Dermis blood vessel endothelial cell (primary cell): Measurements from ENCODE around the gene RANBP9. TPM values are rescaled to one million over a fixed set of nuclear protein-coding genes. Genes with fewer than 3 reads are reported as not detected.

Experiments used
- DNase-seq: peaks from one replicate; pipeline ENCODE4 v3.0.0; 2010
- total RNA-seq: library from RNA; depleted of rRNA; stranded (reverse); fragments of >200 nt; gene quantifications from 2 replicates; pipeline ENCODE4 v1.2.3, GENCODE V29; 2014

RANBP9 gene
- total RNA-seq, 1 donor from 2014 or later, result 23.3 TPM

DNA sequence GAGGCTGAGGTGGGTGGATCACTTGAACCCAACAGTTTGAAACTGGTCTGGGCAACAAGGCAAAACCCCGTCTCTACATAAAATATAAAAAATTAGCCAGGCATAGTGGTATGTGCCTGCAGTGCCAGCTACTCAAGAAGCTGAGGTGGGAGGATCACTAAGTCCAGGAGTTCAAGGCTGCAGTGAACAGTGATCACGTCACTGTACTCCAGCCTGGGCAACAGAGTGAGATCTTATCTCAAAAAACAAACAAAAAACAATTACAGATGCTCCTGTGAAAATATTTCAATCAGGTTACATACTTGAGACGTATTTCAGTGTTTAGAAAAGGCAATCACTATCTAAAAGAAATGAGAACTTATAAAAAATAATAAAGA lies 33.8 kb downstream of the RANBP9 start:
- DNase-seq, result peak; percentile 32

DNA sequence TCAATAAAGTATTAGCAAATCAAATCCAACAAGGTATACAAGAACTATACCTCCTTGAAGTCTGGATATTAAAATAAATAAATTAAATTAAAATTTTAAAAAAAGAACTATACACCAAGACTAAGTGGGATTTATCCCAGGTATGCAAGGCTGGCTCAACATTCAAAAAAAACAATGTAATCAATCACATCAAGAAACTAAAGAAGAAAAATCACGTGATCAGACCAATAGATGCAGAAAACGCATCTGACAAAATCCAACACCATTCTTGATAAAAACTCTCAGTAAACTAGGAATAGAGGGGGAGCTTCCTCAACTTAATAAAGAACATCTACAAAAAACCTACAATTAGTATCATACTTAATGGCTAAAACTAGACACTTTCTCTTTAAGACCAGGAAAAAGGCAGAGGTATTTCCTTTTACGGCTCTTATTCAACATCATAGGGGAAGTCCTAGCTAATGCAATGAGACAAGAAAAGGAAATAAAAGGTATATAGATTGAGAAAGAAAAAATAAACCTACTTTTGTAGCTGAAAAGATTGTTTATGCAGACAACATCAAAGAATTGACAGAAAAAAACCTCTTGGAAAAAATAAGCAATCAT lies 35.0 kb downstream of the RANBP9 start:
- DNase-seq, result no peak

DNA sequence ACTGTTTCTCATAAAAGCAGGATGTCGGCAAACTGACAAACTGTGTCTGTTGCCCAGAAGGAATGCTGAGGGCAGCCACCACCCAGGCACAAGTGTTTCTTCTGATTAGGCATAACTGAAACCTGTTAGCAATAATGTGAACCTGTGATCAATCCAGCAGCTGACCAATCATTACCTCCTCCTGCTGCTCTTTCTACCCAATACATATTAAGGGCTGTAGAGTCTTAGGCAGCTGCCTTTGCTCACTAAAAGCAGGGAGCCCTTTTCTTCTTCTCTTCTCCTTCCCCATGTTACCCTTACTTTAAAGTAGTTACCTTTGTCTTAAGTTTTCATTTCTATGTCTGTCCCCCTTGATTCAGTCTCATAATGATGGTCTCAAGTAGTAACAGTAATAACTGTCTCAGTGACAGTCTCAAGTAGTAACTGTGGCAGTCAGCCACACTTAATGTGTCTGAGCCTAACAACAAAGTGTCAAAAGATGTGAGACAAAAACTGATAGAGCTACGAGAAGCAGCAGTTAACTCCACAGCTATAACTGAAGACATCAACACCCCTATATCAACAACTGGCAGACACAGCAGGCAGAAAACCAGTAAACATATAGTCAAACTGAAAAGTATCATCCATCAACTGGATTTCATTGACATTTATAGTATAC lies 37.0 kb downstream of the RANBP9 start:
- no peak for DNase-seq

DNA sequence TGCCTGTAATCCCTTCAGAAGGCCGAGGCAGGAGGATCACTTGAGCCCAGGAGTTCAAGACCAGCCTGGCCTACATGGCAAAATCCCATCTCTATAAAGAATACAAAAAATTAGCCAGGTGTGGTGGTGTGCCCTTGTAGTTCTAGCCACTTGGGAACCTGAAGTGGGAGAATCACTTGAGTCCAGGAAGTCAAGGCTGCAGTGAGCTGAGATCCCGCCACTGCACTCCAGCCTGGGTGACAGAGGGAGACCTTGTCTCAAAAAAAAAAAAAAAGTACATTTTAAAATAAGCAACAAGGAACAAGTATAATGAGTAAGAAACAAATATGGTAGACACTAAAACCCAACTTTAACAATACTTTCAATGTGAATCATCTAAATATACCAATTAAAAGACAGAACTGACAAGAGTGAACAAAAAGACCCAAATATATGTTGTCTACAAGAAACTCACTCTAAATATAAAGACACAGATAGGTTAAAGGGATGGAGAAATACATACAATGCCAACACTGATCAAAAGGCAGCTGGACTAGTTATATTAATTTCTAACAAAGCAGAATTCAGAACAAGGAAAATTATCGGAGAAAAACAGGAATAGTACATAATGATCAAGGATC lies 37.7 kb downstream of the RANBP9 start:
- no peak for DNase-seq

DNA sequence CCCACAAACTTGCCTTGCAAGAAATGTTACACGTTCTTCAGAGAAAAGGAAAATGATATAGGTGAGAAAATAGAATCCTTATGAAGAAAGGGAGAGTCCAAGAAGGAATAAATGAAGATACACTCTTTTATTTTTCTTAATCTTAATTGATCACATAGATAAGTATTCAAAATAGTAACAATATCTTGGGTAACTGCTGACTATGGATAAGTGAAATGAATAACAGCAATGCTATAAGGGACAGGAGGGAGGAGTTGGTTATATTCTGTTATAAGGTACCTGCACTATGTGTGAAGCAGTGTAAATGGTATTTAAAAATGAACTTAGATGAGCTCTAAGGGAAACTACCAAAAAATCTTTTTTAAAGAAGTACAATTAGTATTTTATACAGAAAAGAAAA lies 38.3 kb downstream of the RANBP9 start:
- DNase-seq, result no peak

DNA sequence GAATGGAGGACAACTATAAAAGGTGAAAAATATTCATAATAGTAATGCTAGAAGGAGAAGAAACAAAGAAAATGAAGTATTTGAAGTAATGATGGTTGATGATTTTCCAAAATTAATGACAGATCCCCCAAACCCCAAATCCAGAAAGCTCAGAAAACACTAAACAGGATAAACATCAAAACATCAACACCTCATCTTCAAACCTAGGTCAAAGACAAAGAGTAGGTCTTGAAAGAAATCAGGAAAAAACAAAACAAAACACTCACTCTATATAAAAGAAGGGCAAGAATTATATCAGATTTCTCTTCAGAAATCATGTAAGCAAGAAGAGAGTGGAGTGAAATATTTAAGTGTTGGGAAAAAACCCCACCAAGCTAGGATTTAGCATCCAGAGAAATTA lies 38.7 kb downstream of the RANBP9 start:
- DNase-seq, result no peak

DNA sequence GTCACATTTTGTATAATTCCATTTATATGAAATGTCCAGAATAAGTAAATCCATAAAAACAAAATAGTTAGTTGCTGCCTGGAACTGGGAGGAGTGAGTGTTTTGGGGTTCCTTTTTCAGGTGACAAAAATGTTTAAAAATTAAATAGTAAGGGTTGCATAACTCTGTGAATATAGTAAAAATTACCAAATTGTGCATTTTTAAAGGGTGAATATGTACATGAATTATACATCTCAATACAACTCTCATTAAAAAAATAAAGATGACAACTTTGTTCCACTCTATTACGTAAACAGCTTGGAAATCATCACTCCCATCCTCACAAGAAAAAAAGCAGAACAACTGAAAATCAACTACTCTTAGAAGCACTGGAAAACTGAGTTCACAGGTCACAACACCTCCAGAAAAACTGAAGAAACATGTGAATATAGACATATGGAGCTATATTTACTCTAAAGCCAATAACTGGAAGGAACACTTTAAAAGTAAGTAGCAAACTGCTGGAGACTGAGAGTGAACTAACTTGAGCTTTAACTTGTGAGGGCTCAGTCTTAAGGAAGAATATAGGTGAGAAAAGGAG lies 40.0 kb downstream of the RANBP9 start:
- DNase-seq, result no peak

DNA sequence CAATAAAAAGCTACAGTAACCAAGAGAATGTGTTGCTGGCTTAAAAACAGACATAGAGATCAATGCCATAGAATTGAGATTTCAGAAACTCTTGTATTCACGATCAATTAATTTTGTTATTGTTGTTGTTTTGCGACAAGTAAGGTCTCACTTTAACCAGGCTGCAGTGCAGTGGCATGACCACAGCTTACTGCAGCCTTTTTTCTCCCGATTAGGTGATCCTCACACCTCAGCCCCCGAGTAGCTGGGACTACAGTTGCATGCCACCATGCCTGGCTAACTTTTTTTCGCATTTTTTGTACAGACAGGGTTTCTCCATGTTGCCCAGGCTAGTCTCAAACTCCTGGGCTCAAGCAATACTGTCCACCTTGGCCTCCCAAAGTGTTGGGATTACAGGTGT lies 42.2 kb downstream of the RANBP9 start:
- no peak for DNase-seq

DNA sequence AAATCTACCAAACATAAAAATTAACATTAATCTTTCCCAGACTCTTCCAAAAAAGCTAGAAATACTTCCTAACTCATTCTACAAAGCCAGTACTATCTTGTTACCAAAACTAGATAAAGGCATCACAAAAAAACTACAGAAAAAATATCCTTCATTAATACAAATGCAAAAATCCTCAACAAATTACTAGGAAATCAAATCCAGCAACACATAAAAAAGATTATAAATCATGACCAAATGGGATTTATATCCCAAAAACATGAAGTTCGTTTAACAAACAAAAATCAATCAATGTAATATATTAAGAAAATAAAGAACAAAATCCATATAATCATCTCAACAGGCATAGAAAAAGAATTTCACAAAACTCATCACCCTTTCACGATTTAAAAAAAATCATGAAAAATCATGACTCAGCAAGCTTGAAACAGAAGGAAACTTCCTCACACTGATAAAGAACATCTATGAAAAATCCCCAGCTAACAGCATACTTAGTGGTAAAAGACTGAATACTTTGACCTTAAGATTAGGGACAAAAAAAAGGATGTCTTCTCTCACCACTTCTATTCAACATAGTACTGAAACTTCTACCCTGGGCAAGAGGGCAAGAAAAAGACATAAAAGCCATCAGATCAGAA lies 43.2 kb downstream of the RANBP9 start:
- no peak for DNase-seq

DNA sequence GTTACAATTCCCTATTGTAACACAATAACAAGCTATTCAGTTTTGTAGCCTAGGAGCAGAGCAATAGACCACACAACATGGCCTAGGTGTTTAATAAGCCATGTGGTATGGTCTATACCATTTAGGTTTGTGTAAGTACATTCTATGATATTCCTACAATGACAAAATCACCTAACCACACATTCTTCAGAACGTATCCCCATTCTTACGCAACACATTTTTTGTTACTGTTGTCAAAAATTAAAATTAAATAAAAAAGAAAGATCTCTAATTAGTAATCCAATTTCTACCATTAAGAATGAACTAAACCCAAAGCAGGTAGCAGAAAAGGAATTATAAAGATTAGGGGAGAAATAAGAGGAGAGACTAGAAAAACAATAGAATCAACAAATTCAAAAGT lies 44.0 kb downstream of the RANBP9 start:
- no peak for DNase-seq

DNA sequence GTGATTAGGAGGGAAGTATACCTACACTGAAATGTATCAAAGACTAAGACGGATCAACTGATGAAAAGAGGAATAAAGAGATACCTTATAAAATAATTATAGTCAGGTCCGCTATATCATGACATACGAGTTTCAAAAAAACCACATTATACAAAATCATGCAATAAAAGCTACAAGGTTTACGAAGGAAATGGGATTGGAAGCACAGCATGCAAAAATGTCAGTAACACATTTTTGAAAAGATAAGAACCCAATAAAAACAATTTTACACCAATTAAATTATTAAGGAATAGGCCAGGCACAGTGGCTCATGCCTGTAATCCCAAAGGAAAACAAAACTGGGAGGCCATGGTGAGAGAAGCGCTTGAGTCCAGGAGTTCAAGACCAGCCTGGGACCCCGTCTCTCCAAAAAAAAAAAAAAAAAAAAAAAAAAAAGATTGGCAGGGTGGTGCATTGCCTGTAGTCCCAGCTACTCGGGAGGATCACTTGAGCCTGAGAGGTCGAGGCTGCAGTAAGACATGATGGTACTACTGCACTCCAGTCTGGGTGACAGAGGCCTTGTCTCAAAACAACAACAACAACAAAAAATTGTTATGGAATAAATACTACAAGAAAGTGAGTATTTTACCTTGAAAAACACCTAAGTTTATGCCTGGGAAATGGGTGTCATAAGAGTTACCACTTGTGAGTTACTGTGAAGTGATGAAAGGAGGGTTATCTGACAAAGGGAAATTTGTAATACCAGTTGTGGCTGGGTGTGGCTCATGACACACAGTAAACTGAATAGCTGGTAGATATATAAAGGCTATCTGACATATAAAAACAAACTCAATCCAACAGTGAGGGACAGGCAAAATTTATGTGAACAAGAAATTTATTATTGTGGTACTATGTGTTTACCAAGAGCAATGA lies 45.2 kb downstream of the RANBP9 start:
- DNase-seq, result no peak

DNA sequence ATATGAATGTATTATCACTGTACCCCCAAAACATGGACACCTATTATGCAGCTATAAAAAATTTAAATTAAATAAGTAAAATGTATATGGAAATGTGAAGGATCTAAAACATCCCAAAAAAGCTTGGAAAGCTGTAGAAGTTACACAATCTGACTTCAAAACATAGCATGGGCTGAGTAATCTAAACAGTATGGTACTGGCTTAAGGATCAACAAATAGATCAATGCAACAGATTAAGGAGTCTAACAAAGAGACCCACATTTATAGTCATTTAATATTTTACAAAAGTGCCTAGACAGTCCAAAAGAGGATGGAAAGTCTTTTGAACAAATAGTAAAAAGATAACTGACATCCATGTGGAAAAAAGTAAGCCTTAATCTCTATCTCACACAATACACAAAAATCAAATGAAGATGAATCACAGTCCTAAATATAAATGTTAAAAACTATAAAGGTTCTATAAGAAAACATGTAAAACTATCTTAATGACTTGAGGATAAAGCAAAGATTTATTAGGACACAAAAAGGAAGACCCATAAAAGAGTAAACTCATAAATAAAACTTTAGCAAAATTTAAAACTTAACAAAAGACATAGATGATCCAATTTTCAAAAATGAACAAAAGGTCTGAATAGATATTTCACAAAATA lies 46.8 kb downstream of the RANBP9 start:
- DNase-seq, result no peak

DNA sequence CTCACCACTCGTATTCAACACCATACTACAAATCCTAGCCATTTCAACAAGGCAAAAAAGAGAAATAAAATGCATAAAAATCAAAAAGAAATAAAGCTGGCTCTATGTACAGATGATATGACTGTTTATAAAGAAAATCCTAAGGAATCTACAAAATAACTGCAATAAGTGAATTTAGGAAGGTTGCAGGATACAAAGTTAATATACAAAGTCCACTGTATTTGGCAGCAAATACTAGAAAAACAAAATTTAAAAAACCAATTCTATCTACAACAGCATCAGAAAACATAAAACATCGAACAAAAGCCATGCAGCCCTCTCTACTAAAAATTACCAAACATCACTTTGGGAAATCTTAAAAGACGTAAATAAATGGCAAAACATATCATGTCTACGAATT lies 47.6 kb downstream of the RANBP9 start:
- DNase-seq, result no peak

DNA sequence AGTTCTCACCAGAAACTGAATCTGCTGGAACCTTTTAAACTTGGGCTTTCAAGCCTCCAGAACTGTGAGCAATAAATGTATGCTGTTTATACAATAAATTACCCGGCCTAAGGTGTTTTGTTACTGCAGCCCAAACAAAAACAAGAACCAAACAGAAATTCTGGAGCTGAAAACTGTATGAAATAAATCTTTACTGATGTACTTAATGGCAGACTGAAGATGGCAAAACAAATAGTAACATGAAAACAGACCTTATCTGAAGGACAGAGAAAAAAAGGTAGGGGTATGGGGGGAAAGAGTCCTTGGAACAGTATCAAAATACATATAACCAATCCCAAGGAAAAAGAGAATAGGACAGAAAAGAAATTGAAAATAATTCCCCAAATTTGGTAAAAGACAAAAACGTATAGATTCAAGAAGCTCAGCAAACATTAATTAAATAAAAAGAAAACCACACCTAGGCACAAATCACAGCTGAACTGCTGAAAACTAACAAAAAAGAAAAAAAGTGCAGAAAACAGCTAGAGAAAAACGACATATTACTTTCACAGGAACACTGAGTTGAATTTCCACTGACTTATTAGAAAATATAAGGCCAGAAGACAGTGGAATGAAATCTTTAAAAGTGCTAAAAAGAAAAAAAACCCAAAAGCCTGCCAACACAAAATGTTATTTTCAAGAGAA lies 48.8 kb downstream of the RANBP9 start:
- DNase-seq, result no peak

DNA sequence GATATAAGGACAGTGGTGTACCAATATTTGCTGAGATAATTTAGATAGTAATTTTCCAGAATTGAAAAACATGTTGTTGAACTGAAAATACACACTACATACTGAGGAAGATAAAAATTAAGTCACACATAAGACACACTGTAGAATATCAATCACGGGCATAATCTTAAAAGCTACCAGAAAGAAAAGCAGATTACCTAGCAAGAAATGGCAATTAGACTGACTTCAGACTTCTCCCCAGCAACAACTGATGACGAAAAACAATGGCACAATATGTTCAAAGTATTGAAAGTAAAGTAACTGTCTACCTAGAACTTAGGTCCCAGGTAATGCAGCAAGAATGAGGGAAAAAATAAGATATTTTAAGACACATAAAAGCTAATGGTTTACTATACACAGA lies 50.0 kb downstream of the RANBP9 start:
- no peak for DNase-seq

DNA sequence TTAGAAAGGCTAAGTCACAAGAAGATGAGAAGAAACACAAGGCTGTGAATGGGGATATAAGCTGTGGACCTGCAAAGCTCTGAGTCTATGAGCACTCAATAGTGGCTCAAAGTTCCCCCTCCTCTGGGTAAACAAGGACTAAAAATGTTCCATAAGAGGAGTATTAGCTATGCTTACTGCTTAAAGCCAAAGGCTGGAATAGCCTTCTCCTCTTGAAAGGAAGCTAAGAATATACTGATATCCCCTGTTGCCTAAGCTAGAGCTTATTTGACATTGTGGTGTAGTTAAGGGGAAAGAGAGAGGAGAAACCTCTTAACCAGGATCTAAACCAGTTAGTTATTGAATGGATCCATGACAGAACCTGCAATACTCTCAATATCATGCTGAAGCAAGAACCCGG lies 50.7 kb downstream of the RANBP9 start:
- DNase-seq, result no peak

DNA sequence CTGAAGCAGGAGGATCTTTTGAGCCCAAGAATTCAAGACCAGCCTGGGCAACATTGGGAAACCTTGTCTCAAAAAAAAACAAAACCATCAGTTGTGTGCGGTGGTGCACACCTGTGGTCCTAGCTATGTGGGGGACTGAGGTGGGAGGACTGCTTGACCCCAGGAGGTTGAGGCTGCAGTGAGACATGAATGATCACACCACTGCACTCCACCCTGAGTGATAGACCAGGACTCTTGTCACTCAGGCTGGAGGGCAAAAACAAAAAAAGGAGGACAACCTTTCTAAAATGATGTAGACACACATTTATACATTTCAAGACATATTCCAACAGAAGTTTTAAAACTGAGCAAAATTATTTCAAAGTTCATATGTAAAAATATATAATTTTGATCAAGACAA lies 51.4 kb downstream of the RANBP9 start:
- no peak for DNase-seq

DNA sequence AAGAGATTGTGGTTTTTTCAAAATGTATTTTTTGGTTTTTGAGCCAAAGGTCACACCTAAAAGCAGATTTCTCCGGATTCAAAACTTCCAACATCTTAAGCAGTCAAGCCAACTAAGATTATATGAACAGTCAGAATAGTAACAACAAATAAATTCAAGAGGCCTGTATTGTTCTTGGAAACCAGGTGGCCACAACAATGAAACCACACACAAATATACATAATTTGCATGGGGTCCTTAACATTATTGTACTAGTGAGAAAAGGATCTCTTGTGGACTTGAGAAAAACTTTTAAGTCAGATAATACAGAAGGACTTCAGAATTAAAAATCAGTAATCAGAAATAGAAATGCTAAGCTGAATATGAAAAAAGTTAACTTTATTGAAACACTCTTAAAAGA lies 55.9 kb downstream of the RANBP9 start:
- DNase-seq, result no peak

DNA sequence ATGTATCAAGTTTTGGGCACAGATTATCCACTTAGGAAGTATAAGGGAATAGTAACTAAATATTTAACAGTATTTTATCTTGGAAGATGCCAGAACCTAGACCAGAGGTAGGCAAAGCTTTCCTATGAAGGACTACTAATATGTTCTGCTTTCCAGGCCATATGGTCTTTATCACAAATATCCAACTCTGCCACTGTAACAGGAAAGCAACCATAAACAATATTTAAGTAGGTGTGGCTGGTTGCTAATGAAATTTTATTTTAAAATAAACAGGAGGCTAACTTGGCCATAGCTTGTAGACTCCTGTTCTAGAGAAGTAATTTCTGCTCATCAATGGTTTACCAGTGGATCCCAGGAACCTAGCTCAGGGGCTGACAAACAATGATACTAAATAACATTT lies 57.1 kb downstream of the RANBP9 start:
- peak; percentile 9 for DNase-seq

DNA sequence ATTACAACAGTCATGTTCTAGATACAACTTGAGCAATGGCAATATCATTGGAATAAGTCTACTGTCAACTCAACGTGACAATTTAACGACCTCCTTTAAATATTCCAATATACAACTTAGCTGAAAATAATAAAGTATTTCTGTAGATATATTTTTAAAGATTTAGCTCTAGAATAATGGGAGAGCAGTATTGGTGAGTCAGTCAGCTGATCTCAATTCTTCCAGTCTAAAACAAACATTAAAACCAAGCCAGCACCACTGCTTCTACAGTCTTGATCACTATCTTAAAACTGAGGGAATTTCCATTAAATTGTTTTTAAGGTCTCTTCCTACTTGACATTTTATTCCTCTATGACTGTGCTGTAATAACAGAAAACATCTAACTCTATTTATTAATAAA lies 58.3 kb downstream of the RANBP9 start:
- DNase-seq, result peak; percentile 69

DNA sequence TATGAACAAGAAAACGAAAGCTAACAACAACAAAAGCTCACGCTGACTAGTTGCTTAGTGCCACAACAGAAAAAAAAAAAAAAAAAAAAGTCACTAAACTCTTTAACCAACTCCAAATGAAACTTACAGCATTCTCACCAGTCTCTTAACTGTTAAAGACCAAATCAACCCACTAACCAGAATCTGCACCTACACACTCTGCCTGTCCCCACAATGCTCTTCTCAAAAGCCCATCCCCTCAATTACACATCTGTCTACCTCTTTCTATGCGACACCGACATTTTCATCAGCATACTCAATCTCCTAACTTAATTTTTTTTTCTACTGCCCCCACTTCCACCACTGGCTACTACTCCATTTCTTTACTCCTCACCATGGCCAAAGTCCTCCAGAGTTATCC lies 62.2 kb downstream of the RANBP9 start:
- DNase-seq, result no peak
